HG03575 (cell line): ENCODE measurements around the gene SPAG5.
"Not testable (repeated sequence)": the region's sequence is repeated elsewhere in the genome, so short reads cannot be mapped to it uniquely, and the experiment has no call there.

Experiments
- ATAC-seq: cut with Tn5 transposase; IDR thresholded peaks from one replicate; pipeline ENCODE4 v1.9.1; 2021; ENCODE audit not compliant: unreplicated experiment, insufficient number of reproducible peaks, low FRiP score; ENCODE audit errors: extremely low read depth

SPAG5 gene

GRCh38 chr17:28576016-28576415 lies 22.8 kb downstream of the SPAG5 start:
- ATAC-seq, result not testable (repeated sequence)

GRCh38 chr17:28575126-28575795 lies 23.6 kb downstream of the SPAG5 start:
- ATAC-seq, result no peak

- no peak for ATAC-seq
Measured at GRCh38 chr17:28574526-28574925, 24.3 kb downstream of the SPAG5 start.

GRCh38 chr17:28573966-28574480 lies 24.8 kb downstream of the SPAG5 start:
- ATAC-seq, result no peak

- no peak for ATAC-seq
Measured at GRCh38 chr17:28573521-28573920, 25.3 kb downstream of the SPAG5 start.

GRCh38 chr17:28573040-28573380 lies 25.8 kb downstream of the SPAG5 start:
- ATAC-seq, result no peak

GRCh38 chr17:28572259-28573039 lies 26.4 kb downstream of the SPAG5 start:
- no peak for ATAC-seq

GRCh38 chr17:28571361-28572122 lies 27.3 kb downstream of the SPAG5 start, which contains the start of gene PIGS:
TSS of gene PIGS (minus strand) at chr17:28571524. CDS start at chr17:28571496, 28 bp downstream.
- no peak for ATAC-seq

- no peak for ATAC-seq
Measured at GRCh38 chr17:28570716-28571360, 28.0 kb downstream of the SPAG5 start.

GRCh38 chr17:28569446-28569845 lies 29.4 kb downstream of the SPAG5 start:
- no peak for ATAC-seq

- no peak for ATAC-seq
Measured at GRCh38 chr17:28567604-28568003, 31.2 kb downstream of the SPAG5 start.

- ATAC-seq, result no peak
Measured at GRCh38 chr17:28563475-28563874, 35.4 kb downstream of the SPAG5 start.

GRCh38 chr17:28555022-28555421 lies 43.8 kb downstream of the SPAG5 start:
- no peak for ATAC-seq

- ATAC-seq, result no peak
Measured at GRCh38 chr17:28554565-28554964, 44.3 kb downstream of the SPAG5 start.

- ATAC-seq, result no peak
Measured at GRCh38 chr17:28553000-28553505, 45.8 kb downstream of the SPAG5 start.

- ATAC-seq, result no peak
Measured at GRCh38 chr17:28552176-28552999, 46.4 kb downstream of the SPAG5 start, which contains the start of gene UNC119. TSS of gene UNC119 (minus strand) at chr17:28552624. CDS start at chr17:28552557, 67 bp downstream.

GRCh38 chr17:28551421-28552175 lies 47.2 kb downstream of the SPAG5 start:
- ATAC-seq, result no peak
